GM10847 (cell line): ENCODE results near the gene FAM120B.

Source experiments
- POLR2A ChIP-seq: IDR thresholded peaks from 2 replicates; pipeline ENCODE4 v1.6.1; 2011; ENCODE audit not compliant: insufficient read length; ENCODE audit errors: extremely low read depth

Gene FAM120B

GRCh38 chr6:170405311-170405975, 98.9 kb downstream of the FAM120B start:
- no peak for TF ChIP-seq POLR2A

- TF ChIP-seq POLR2A, result no peak
These were observed 100.6 kb downstream of the FAM120B start for GRCh38 chr6:170407200-170407599.

GRCh38 chr6:170407932-170408331, 101.4 kb downstream of the FAM120B start:
- TF ChIP-seq POLR2A, result no peak

GRCh38 chr6:170410241-170410640, 103.7 kb downstream of the FAM120B start:
- TF ChIP-seq POLR2A, result no peak

- TF ChIP-seq POLR2A, result no peak
These were observed 108.8 kb downstream of the FAM120B start for GRCh38 chr6:170415318-170415717.

- no peak for TF ChIP-seq POLR2A
These were observed 109.7 kb downstream of the FAM120B start for GRCh38 chr6:170416303-170416702.

- no peak for TF ChIP-seq POLR2A
These were observed 110.5 kb downstream of the FAM120B start for GRCh38 chr6:170416959-170417606.

GRCh38 chr6:170417881-170418280, 111.3 kb downstream of the FAM120B start:
- no peak for TF ChIP-seq POLR2A

GRCh38 chr6:170420283-170420682, 113.7 kb downstream of the FAM120B start:
- TF ChIP-seq POLR2A, result no peak

GRCh38 chr6:170420791-170421776, 114.5 kb downstream of the FAM120B start:
- no peak for TF ChIP-seq POLR2A

GRCh38 chr6:170421921-170422320, 115.4 kb downstream of the FAM120B start:
- TF ChIP-seq POLR2A, result no peak

GRCh38 chr6:170423030-170423429, 116.5 kb downstream of the FAM120B start:
- TF ChIP-seq POLR2A, result no peak

- TF ChIP-seq POLR2A, result no peak
These were observed 117.5 kb downstream of the FAM120B start for GRCh38 chr6:170423814-170424603.

- no peak for TF ChIP-seq POLR2A
These were observed 118.1 kb downstream of the FAM120B start for GRCh38 chr6:170424604-170425126.

GRCh38 chr6:170429450-170429849, 122.9 kb downstream of the FAM120B start:
- TF ChIP-seq POLR2A, result no peak
